NCI-H526 treated with DMSO at 0.1 percent for 48 hours (cell line): ENCODE results near the gene JAG2.

Experiments
- DNase-seq: peaks from one replicate; lab custom pipeline; 2025; lab: John Stamatoyannopoulos, UW

The JAG2 gene

DNA sequence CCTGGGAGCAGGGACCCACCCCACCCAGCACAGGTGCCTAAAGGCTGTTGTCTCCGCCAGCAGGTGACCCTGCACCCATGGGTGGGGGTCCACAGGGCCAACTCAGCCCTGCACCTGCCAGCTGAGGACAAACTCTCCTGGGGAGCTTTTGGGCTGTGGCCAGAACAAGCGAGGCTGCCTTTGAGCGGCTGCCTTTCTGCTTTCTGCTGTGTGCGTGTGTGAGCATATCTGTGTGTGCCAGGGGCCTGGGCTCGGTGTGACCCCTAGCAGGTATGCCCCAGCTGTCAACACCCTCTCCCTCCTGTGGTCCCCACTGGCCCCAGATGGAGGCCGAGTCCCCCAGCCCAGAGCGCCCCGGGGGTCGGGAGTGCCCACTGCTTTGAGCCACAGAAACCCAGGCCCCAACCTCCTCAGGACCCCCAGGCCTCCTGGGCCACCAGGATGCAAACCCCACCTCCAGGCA is 77.5 kb downstream of the JAG2 start:
- no peak for DNase-seq
